Measurements from ENCODE around the gene MAGEA9.
"Not testable (repeated sequence)": the region's sequence is repeated elsewhere in the genome, so short reads cannot be mapped to it uniquely, and the experiment has no call there.

MAGEA9 gene

GRCh38 chrX:149807747-149808458 is 26.2 kb downstream of the MAGEA9 start:
- no peak for DNase-seq (ENCODE audit: low spot score)

- DNase-seq (ENCODE audit: low spot score) = no peak
Measured at GRCh38 chrX:149818652-149819051, 36.9 kb downstream of the MAGEA9 start.

GRCh38 chrX:149819371-149819770 is 37.6 kb downstream of the MAGEA9 start:
- DNase-seq (ENCODE audit: low spot score) = no peak

DNA sequence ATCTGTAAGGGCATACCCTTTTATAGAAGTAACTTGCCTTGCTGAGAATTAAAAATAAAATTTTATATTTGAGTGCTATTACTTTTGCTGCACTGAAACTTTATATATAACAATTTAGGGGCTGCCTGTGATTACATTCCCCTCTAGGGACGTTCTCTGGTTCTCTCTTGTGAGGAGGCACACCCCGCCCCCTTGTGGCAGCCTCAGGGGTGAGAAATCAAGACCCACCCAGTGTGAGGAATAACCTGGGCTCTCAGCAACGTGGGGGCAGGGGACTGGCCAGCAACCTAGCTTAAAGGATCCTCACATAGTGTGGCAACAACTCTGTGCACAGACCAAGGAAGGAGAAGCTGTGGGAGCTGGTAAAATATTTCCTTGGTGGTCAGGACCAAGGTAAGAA is 43.7 kb downstream of the MAGEA9 start:
- DNase-seq (ENCODE audit: low spot score) = no peak

- DNase-seq (ENCODE audit: low spot score) = no peak
Measured at GRCh38 chrX:149827254-149827653, 45.5 kb downstream of the MAGEA9 start.

DNA sequence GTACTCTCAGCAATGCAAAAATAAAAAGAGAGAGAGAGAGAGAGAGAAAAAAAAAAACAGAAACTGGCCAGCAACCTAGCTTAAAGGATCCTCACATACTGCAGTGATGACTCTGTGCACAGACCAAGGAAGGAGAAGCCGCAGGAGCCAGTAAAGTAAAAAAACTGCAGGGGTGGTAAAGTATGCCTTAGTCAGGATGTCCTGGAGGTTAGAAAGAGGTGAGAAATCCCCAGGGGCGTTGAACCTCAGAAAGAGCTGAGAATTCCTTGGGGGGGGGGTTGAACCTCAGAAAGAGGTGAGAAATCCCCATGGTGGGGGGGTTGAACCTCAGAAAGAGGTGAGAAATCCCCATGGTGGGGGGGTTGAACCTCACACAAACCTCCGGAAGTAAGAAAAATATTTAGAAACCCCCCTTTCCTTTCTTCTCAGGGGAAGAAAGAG is 48.0 kb downstream of the MAGEA9 start:
- DNase-seq (ENCODE audit: low spot score) = no peak

- no peak for DNase-seq (ENCODE audit: low spot score)
Measured at GRCh38 chrX:149830192-149830873, 48.6 kb downstream of the MAGEA9 start.

DNA sequence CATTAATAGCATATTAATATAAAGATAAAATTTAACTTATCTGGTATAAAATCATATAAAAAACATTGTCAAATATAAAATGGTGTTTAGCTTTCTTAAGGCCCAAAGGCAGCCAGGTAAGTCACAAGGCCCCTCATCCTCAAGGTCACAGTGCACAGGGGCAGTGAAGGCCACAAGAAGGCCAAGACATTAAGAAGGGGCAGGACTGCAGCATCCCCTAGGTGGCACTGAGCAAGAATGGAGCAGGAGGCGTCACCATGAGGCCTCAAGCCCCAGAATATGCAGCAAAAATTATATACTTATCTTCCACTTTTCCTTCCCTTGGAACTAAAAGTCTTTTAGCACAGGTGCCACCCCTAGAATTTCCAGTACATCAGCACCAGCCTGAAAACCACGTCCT is 49.7 kb downstream of the MAGEA9 start:
- no peak for DNase-seq (ENCODE audit: low spot score)

DNA sequence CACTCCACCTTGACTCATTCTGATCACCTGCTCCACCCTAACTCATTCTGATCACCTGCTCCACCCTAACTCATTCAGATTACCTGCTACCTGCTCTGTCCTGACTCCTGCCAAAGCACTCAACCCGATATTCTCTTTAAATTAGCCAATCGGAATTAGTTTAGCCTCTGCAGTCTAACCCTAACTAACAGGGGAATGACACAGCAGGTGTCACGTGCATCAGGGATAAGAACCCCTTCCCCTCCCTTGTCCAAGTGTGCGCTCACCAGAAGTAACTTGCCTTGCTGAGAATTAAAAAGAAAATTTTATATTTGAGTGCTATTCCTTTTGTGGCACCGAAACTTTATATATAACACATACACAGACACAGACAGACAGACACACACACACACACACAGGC is 55.0 kb downstream of the MAGEA9 start:
- DNase-seq (ENCODE audit: low spot score) = not testable (repeated sequence)

- no peak for DNase-seq (ENCODE audit: low spot score)
Measured at GRCh38 chrX:149837167-149837566, 55.4 kb downstream of the MAGEA9 start.

Measured in HuH-7.5 (cell line).